ENCODE results near the gene MPV17.
"Not testable (repeated sequence)": the region's sequence is repeated elsewhere in the genome, so short reads cannot be mapped to it uniquely, and the experiment has no call there.

DNA sequence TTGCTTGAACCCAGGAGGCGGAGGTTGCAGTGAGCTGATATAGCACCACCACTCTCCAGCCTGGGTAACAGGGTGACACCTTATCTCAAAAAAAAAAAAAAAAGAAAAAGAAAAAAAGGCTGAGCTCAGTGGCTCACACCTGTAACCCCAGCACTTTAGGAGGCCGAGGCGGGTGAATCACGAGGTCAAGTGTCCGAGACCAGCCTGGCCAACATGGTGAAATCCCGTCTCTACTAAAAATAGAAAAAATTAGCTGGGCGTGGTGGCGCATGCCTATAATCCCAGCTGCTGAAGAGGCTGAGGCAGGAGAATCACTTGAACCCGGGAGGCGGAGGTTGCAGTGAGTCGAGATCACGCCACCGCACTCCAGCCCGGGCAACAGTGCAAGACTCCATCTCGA, 3.1 kb downstream of the MPV17 start:
- not testable (repeated sequence) for TF ChIP-seq POLR2A (IDR thresholded peaks at IDR 0.05)
- TF ChIP-seq, protein P1, sequence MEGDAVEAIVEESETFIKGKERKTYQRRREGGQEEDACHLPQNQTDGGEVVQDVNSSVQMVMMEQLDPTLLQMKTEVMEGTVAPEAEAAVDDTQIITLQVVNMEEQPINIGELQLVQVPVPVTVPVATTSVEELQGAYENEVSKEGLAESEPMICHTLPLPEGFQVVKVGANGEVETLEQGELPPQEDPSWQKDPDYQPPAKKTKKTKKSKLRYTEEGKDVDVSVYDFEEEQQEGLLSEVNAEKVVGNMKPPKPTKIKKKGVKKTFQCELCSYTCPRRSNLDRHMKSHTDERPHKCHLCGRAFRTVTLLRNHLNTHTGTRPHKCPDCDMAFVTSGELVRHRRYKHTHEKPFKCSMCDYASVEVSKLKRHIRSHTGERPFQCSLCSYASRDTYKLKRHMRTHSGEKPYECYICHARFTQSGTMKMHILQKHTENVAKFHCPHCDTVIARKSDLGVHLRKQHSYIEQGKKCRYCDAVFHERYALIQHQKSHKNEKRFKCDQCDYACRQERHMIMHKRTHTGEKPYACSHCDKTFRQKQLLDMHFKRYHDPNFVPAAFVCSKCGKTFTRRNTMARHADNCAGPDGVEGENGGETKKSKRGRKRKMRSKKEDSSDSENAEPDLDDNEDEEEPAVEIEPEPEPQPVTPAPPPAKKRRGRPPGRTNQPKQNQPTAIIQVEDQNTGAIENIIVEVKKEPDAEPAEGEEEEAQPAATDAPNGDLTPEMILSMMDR (IDR thresholded peaks at IDR 0.05): not testable (repeated sequence)

All from body of pancreas (tissue), 4 donors.